ENCODE results near the gene LDHB. TPM values are rescaled to one million over a fixed set of nuclear protein-coding genes. Genes with fewer than 3 reads are reported as not detected.
"Not testable (repeated sequence)": the region's sequence is repeated elsewhere in the genome, so short reads cannot be mapped to it uniquely, and the experiment has no call there.

The LDHB gene
- total RNA-seq, 1 donor: 579 TPM

GRCh38 chr12:21650997-21651396 is 6.6 kb downstream of the LDHB start:
- TF ChIP-seq, protein P1, sequence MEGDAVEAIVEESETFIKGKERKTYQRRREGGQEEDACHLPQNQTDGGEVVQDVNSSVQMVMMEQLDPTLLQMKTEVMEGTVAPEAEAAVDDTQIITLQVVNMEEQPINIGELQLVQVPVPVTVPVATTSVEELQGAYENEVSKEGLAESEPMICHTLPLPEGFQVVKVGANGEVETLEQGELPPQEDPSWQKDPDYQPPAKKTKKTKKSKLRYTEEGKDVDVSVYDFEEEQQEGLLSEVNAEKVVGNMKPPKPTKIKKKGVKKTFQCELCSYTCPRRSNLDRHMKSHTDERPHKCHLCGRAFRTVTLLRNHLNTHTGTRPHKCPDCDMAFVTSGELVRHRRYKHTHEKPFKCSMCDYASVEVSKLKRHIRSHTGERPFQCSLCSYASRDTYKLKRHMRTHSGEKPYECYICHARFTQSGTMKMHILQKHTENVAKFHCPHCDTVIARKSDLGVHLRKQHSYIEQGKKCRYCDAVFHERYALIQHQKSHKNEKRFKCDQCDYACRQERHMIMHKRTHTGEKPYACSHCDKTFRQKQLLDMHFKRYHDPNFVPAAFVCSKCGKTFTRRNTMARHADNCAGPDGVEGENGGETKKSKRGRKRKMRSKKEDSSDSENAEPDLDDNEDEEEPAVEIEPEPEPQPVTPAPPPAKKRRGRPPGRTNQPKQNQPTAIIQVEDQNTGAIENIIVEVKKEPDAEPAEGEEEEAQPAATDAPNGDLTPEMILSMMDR (IDR thresholded peaks at IDR 0.05; ENCODE audit: insufficient read depth, low read length): no peak
- no peak overlapping the region for H3K4me3 ChIP-seq (ENCODE audit: low read depth, low read length)
- no peak for DNase-seq (ENCODE audit: low read depth)

DNA sequence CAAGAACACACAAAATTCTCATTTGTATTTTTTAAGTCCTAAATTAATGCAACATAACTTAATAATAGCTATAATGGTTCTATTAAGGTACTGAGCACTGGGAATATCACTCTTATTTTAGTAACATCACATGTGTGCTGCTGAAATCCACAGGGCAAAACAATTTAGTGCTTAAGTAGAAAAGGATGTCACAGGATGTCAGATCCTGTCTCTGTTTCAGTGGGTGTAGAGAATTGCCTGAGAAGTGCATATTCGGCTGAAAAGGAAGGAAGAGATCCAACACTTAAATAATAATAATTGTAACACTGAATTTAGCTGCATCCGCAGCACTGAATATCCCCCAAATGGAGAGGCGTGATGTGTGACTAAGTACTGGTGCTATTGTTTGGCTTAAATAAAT is 8.6 kb downstream of the LDHB start:
- no peak for DNase-seq (ENCODE audit: low read depth)
- no peak overlapping the region for H3K4me3 ChIP-seq (ENCODE audit: low read depth, low read length)
- TF ChIP-seq, protein P1 (IDR thresholded peaks at IDR 0.05; ENCODE audit: insufficient read depth, low read length): no peak

- DNase-seq (ENCODE audit: low read depth): no peak
- TF ChIP-seq, protein P1 (IDR thresholded peaks at IDR 0.05; ENCODE audit: insufficient read depth, low read length): no peak
Observed at GRCh38 chr12:21648378-21648777, 9.3 kb downstream of the LDHB start.

GRCh38 chr12:21647179-21647578 is 10.5 kb downstream of the LDHB start:
- no peak for DNase-seq (ENCODE audit: low read depth)
- TF ChIP-seq, protein P1 (IDR thresholded peaks at IDR 0.05; ENCODE audit: insufficient read depth, low read length): no peak
- H3K4me3 ChIP-seq (ENCODE audit: low read depth, low read length): no peak overlapping the region

More at GRCh38 chr12:21648378-21648777, 9.3 kb downstream of the LDHB start:
- H3K4me3 ChIP-seq (ENCODE audit: low read depth, low read length): no peak overlapping the region

- DNase-seq (ENCODE audit: low read depth); H3K4me3 ChIP-seq (ENCODE audit: low read depth, low read length): not testable (repeated sequence)
Observed at GRCh38 chr12:21645041-21645500, 12.6 kb downstream of the LDHB start.

DNA sequence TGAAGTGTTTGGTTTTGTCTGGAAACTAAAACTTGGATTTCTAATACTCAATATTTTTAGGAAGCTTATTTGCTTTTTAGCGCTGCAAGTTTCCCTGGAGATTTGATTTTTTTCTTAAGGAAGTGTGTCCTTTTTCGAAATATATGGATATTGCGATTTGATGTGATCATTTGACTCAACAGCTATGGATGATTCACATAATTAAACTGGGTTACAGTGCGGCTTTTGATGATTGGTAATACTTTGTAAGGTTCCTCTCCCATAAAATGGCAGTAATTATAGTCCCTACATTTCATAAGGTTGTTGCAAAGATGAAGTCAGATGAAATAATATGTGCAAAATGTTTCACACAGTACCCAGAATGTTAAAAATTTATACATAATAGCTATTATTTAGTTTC is 13.1 kb downstream of the LDHB start:
- no peak overlapping the region for H3K4me3 ChIP-seq (ENCODE audit: low read depth, low read length)
- no peak for DNase-seq (ENCODE audit: low read depth)
- TF ChIP-seq, protein P1 (IDR thresholded peaks at IDR 0.05; ENCODE audit: insufficient read depth, low read length): no peak

DNA sequence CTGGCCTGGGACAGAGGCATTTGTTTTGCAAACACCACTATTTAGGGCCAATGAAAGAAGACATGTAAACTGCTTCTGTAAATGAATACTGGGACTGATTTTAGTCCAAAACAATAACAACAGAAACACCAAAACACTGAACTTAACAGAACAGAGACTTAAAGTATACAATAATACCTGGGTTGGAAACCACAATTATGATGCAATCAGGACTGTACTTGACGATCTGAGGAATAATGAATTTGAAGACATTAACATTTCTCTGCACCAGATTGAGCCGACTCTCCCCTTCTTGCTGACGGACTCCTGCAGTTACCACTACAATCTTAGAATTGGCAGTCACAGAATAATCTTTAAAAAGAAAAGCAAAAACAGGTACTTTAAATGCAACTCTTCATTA is 13.9 kb downstream of the LDHB start:
- TF ChIP-seq, protein P1 (IDR thresholded peaks at IDR 0.05; ENCODE audit: insufficient read depth, low read length): no peak
- no peak for DNase-seq (ENCODE audit: low read depth)
- no peak overlapping the region for H3K4me3 ChIP-seq (ENCODE audit: low read depth, low read length)
